ENCODE results near the gene GALNT18. TPM values are rescaled to one million over a fixed set of nuclear protein-coding genes. Genes with fewer than 3 reads are reported as not detected.

Gene GALNT18
- total RNA-seq, 1 experiment from 2014 or later = not detected

- Histone ChIP-seq H3K4me1 (replicated peaks; ENCODE audit: insufficient read depth) (no peaks in the 10 kb centered on the region), H3K4me3 (no peak overlapping the region), H3K79me2 (ENCODE audit: low read depth) (no peaks in the 10 kb centered on the region), H4K20me1 (ENCODE audit: insufficient read depth) (no peaks in the 10 kb centered on the region), H3K4me2 (no peak overlapping the region), H3F3A (ENCODE audit: insufficient read depth, low read depth) (no peaks in the 10 kb centered on the region), H3K9me2 (ENCODE audit: insufficient read depth) (no peaks in the 10 kb centered on the region), H2AFZ (no peak overlapping the region), H3K27me3 (ENCODE audit: insufficient read depth, low read depth) (peaks cover 15% of the 10 kb centered on the region; the same call in 1 of the 2 replicates), H3K36me3 (ENCODE audit: low read depth) (no peaks in the 10 kb centered on the region), H3K27ac (no peak overlapping the region), H3K9me3 (ENCODE audit: insufficient read depth, low read depth) (no peaks in the 10 kb centered on the region)
- DNase-seq = no peak
- ChIA-PET POLR2A (ENCODE audit: unreplicated experiment) (no interaction called here), CTCF (no interaction called here)
- intact Hi-C loops (cut with micrococcal nuclease; ENCODE audit: unreplicated experiment) = no loop called here
- TF ChIP-seq, protein P1, sequence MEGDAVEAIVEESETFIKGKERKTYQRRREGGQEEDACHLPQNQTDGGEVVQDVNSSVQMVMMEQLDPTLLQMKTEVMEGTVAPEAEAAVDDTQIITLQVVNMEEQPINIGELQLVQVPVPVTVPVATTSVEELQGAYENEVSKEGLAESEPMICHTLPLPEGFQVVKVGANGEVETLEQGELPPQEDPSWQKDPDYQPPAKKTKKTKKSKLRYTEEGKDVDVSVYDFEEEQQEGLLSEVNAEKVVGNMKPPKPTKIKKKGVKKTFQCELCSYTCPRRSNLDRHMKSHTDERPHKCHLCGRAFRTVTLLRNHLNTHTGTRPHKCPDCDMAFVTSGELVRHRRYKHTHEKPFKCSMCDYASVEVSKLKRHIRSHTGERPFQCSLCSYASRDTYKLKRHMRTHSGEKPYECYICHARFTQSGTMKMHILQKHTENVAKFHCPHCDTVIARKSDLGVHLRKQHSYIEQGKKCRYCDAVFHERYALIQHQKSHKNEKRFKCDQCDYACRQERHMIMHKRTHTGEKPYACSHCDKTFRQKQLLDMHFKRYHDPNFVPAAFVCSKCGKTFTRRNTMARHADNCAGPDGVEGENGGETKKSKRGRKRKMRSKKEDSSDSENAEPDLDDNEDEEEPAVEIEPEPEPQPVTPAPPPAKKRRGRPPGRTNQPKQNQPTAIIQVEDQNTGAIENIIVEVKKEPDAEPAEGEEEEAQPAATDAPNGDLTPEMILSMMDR (conservative IDR thresholded peaks at IDR 0.05) = no peak
- no peak for TF ChIP-seq EZH2 (IDR thresholded peaks at IDR 0.05; ENCODE audit: low read depth)
- BruUV-seq (replicated peaks) = no TSS peak
These were observed 35.6 kb upstream of the GALNT18 start for GRCh38 chr11:11657218-11657955.

- Histone ChIP-seq H3F3A (ENCODE audit: insufficient read depth, low read depth) (no peaks in the 10 kb centered on the region), H4K20me1 (ENCODE audit: insufficient read depth) (no peaks in the 10 kb centered on the region), H3K36me3 (ENCODE audit: low read depth) (no peaks in the 10 kb centered on the region), H3K9me3 (ENCODE audit: insufficient read depth, low read depth) (no peaks in the 10 kb centered on the region), H2AFZ (no peak overlapping the region), H3K9me2 (ENCODE audit: insufficient read depth) (no peaks in the 10 kb centered on the region), H3K27me3 (ENCODE audit: insufficient read depth, low read depth) (no peaks in the 10 kb centered on the region), H3K4me2 (no peak overlapping the region), H3K79me2 (ENCODE audit: low read depth) (no peaks in the 10 kb centered on the region), H3K4me3 (no peak overlapping the region), H3K27ac (no peak overlapping the region), H3K4me1 (replicated peaks; ENCODE audit: insufficient read depth) (no peaks in the 10 kb centered on the region)
- ChIA-PET POLR2A (ENCODE audit: unreplicated experiment) (no interaction called here), CTCF (no interaction called here)
- TF ChIP-seq EZH2 (IDR thresholded peaks at IDR 0.05; ENCODE audit: low read depth) = no peak
- TF ChIP-seq, protein P1 (conservative IDR thresholded peaks at IDR 0.05) = no peak
- intact Hi-C loops (cut with micrococcal nuclease; ENCODE audit: unreplicated experiment) = no loop called here
- DNase-seq = no peak
- BruUV-seq (replicated peaks) = no TSS peak
These were observed 19.8 kb upstream of the GALNT18 start for GRCh38 chr11:11641581-11641980.

DNA sequence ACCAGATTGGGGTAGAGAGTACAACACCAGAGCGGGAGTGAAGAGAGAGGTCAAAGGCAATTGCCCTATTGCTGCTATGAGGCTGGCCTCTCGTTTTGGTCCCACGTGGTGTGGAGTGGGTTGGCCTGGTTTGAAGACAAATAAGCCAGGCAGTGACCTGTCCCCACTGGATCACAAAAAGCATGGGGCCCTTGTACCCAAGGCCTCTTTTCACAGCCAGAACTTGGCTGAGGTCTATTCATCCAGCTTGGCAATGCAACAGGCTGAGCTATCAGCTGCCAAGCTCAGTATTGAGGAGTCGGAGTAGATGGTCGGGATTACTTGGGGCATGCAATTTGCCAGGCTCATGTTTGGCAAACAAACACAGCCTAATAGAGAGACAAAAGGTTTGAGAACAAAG is 19.2 kb upstream of the GALNT18 start:
- no peaks in the 10 kb centered on the region for H3K9me3 ChIP-seq (ENCODE audit: insufficient read depth, low read depth)
- no peak overlapping the region for H3K4me2 ChIP-seq
- ChIA-PET CTCF (no interaction called here), POLR2A (ENCODE audit: unreplicated experiment) (no interaction called here)
- no peaks in the 10 kb centered on the region for H4K20me1 ChIP-seq (ENCODE audit: insufficient read depth)
- no peak overlapping the region for H3K27ac ChIP-seq
- no peak overlapping the region for H3K4me3 ChIP-seq
- BruUV-seq (replicated peaks) = no TSS peak
- H3K4me1 ChIP-seq (replicated peaks; ENCODE audit: insufficient read depth) = no peaks in the 10 kb centered on the region
- H3K36me3 ChIP-seq (ENCODE audit: low read depth) = no peaks in the 10 kb centered on the region
- intact Hi-C loops (cut with micrococcal nuclease; ENCODE audit: unreplicated experiment) = no loop called here
- no peaks in the 10 kb centered on the region for H3K79me2 ChIP-seq (ENCODE audit: low read depth)
- H3K9me2 ChIP-seq (ENCODE audit: insufficient read depth) = no peaks in the 10 kb centered on the region
- no peaks in the 10 kb centered on the region for H3F3A ChIP-seq (ENCODE audit: insufficient read depth, low read depth)
- no peaks in the 10 kb centered on the region for H3K27me3 ChIP-seq (ENCODE audit: insufficient read depth, low read depth)
- H2AFZ ChIP-seq = no peak overlapping the region
- no peak for TF ChIP-seq EZH2 (IDR thresholded peaks at IDR 0.05; ENCODE audit: low read depth)
- TF ChIP-seq, protein P1 (conservative IDR thresholded peaks at IDR 0.05) = no peak
- DNase-seq = no peak
